HS-5 (cell line): Measurements from ENCODE around the gene UFSP1.
"Not testable (repeated sequence)": the region's sequence is repeated elsewhere in the genome, so short reads cannot be mapped to it uniquely, and the experiment has no call there.

Experiments used
- DNase-seq: peaks from one replicate; pipeline ENCODE4 v3.0.0-alpha.2; 2012; ENCODE audit warnings: low read depth

UFSP1 gene

DNA sequence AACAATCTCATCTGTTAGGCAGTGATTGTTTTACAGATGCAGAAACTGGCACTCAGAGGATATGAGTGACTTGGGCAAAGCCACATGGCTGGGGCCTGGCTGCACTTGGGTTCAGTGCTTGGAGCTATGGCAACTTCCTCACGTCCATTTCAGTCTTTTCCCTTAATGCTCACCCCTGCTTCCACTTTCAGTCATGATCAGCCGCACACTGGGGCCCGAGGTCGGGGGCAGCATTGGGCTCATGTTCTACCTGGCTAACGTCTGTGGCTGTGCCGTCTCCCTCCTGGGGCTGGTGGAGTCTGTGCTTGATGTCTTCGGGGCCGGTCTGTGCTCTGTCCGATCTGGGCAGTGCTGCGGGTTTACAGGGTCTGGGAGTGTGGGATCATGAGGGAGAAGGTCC is 34.0 kb downstream of the UFSP1 start:
- no peak for DNase-seq

DNA sequence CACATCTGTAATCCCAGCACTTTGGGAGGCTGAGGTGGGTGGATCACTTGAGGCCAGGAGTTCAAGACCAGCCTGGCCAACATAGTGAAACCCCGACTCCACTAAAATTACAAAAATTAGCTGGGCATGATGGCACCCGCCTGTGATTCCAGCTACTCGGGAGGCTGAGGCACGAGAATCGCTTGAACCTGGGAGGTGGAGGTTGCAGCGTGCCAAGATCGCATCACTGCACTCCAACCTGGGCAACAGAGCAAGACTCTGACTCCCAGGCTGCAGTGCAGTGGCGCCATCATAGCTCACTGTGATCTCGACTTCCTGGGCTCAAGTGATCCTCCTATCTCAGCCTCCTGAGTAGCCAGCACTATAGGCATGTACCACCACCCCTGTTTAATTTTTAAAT is 34.6 kb downstream of the UFSP1 start:
- DNase-seq: not testable (repeated sequence)

DNA sequence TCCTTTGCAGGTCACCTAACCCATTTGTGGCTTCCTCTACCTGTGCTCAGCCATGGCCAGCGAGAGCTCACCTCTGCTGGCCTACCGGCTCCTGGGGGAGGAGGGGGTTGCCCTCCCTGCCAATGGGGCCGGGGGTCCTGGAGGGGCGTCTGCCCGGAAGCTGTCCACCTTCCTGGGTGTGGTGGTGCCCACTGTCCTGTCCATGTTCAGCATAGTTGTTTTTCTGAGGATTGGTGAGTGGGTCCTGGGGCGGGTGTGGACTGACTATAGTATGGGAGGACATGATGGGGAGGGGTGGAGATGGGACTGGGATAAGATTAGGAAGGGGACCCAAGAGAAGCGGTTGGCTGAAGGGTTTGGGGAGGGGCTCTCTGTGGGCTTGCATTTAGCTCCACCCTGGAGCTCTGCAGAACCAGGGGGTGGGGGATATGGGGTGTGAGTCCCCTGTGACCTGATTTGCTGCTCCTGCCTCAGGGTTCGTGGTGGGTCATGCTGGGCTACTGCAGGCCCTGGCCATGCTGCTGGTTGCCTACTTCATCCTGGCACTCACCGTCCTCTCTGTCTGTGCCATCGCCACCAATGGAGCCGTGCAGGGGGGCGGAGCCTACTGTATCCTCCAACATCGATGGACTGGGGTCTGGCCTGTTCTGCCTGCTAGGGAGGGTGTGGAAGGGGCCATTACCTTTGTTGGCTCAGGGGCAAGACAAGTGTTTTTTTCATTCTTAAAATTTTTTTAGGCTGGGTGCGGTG is 35.2 kb downstream of the UFSP1 start:
- no peak for DNase-seq

- DNase-seq: no peak
These were observed 37.3 kb downstream of the UFSP1 start, which contains the start of gene SLC12A9 for GRCh38 chr7:100852048-100852872. Gene SLC12A9, plus strand, starts transcription at chr7:100852713. Its CDS starts 1,485 bp downstream, at chr7:100854198.

DNA sequence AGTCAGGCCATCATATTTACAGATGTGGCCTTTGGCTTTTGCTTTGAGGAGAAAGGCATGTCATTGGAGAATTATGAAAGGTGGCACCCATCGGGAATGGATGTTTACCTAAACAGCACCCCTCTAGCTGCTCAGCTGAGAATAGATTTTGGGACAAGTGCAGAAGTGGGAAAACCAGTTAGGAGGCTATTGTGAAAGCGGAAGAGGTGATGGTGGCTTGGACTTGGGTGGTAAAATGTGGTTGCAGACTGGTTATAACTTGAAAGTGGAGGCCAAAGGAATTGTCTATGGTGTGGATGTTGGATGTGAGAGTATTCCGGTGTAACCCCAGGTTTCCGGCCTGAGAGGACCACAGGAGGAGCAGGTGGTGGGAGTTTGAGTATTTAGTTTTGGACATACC is 42.2 kb downstream of the UFSP1 start:
- no peak for DNase-seq

DNA sequence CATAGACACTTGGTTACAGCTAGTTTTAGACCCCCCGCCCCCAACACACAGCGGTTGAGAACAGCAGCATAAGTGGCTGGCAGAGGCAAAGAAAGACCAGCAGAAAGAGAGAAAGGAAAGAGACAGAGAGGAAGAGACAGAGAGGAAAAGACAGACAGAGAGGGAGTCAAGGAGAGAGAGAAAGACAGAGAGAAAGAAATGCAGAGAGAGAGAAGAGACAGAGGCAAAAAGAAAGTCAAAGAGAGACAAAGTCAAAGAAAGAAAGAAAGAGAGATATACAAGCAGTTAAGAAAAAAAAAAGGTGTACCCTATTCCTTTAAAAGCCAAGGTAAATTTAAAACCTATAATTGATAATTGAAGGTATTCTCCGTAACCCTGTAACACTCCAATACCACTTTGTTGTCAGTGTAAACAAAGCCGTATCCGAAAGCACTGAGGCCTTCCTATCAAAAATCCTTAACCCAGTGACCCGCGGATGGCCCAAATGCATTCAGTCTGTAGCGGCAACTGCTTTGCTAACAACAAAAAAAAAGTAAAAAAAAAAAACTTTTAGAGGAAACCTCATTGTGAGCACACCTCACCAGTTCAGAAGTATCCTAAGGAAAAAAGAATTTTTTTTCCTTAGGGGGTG is 48.9 kb downstream of the UFSP1 start:
- no peak for DNase-seq

GRCh38 chr7:100839361-100839760 is 50.2 kb downstream of the UFSP1 start:
- no peak for DNase-seq
